Mesodermal cell (in vitro differentiated cells): Measurements from ENCODE around the gene SDK2.

Experiments
- H3K27ac ChIP-seq: 2 replicates; pipeline ENCODE4 v1.7.0; 2013; ENCODE audit warnings: mild to moderate bottlenecking, low read depth, low read length, moderate library complexity; ENCODE audit not compliant: severe bottlenecking
- H3K36me3 ChIP-seq: 2 replicates; pipeline ENCODE4 v1.7.1; 2013; ENCODE audit warnings: mild to moderate bottlenecking, low read length, moderate library complexity; ENCODE audit not compliant: control insufficient read depth, insufficient read depth
- H3K4me1 ChIP-seq: one replicate; pipeline ENCODE4 v1.7.1; 2013; ENCODE audit warnings: mild to moderate bottlenecking, low read length; ENCODE audit not compliant: insufficient read depth, control insufficient read depth, poor library complexity, severe bottlenecking
- H3K4me3 ChIP-seq: 2 replicates; pipeline ENCODE4 v1.7.0; 2013; ENCODE audit warnings: low read length, control low read depth, mild to moderate bottlenecking; ENCODE audit not compliant: insufficient read depth, poor library complexity, severe bottlenecking; ENCODE audit errors: extremely low read depth
- H3K9me3 ChIP-seq: 2 replicates; pipeline ENCODE4 v1.7.1; 2013; ENCODE audit warnings: mild to moderate bottlenecking, low read length, moderate library complexity; ENCODE audit not compliant: control insufficient read depth
- WGBS, 2 experiments: methylation state at CpG; one replicate each; pipeline ENCODE4 v1.1.5; 2013; ENCODE audit warnings: missing lambda C conversion rate in 2 of 2; ENCODE audit not compliant: insufficient coverage in 2 of 2; 5-methylcytosine and 5-hydroxymethylcytosine counted together

Gene SDK2

DNA sequence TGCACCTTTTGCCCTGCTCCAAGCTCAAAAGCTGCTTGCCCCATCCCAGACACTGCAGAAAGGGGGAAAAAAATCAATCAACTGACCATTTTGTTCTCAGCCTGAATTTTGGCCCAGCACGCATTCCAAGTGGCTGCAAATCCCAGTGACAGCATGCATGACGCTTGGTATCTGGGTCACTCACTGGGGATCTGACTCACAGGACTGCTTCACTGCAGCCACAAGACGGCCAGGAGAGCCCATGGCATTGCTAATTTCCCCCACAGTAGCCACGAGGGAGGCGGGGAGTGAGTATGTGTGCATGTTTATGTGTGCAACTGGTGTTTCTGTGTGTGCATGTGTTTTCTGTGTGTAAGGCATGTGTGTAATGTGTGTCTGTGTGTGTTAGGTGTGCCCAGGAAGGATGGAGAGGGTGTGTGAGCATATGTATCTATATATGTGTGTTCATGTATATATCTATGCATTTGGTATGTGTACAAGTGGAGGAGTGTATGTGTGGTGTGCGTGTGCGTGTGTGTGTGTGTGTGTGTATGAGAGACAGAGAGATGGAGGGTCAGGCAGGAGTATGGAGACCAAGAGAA, 33.8 kb downstream of the SDK2 start:
- Histone ChIP-seq H3K36me3 (no peaks in the 10 kb centered on the region), H3K27ac (peak overlapping the region; percentile 29), H3K4me3 (no peak overlapping the region), H3K9me3 (no peaks in the 10 kb centered on the region), H3K4me1 (peaks cover 50% of the 10 kb centered on the region)
- WGBS, 2 experiments, result 81 to 83% methylated on average over 4 to 7 of the region's 7 CpGs

- no peak overlapping the region for H3K4me3 ChIP-seq
- H3K27ac ChIP-seq, result no peak overlapping the region
- H3K9me3 ChIP-seq, result no peaks in the 10 kb centered on the region
- H3K4me1 ChIP-seq, result peaks cover 44% of the 10 kb centered on the region
- no peaks in the 10 kb centered on the region for H3K36me3 ChIP-seq
- WGBS, 2 experiments, result 87 to 91% methylated on average over 7 of the region's 7 CpGs
These were observed 34.5 kb downstream of the SDK2 start for GRCh38 chr17:73609758-73610157.

GRCh38 chr17:73609060-73609459, 35.2 kb downstream of the SDK2 start:
- no peaks in the 10 kb centered on the region for H3K9me3 ChIP-seq
- H3K27ac ChIP-seq, result no peak overlapping the region
- H3K4me3 ChIP-seq, result no peak overlapping the region
- peaks cover 42% of the 10 kb centered on the region for H3K4me1 ChIP-seq
- no peaks in the 10 kb centered on the region for H3K36me3 ChIP-seq
- 91 to 97% methylated on average over 5 of the region's 5 CpGs for WGBS, 2 experiments

GRCh38 chr17:73605444-73605843, 38.8 kb downstream of the SDK2 start:
- H3K36me3 ChIP-seq, result no peaks in the 10 kb centered on the region
- H3K27ac ChIP-seq, result no peak overlapping the region
- H3K4me1 ChIP-seq, result peaks cover 16% of the 10 kb centered on the region
- no peak overlapping the region for H3K4me3 ChIP-seq
- 95 to 99% methylated on average over 8 of the region's 8 CpGs for WGBS, 2 experiments
- no peaks in the 10 kb centered on the region for H3K9me3 ChIP-seq

DNA sequence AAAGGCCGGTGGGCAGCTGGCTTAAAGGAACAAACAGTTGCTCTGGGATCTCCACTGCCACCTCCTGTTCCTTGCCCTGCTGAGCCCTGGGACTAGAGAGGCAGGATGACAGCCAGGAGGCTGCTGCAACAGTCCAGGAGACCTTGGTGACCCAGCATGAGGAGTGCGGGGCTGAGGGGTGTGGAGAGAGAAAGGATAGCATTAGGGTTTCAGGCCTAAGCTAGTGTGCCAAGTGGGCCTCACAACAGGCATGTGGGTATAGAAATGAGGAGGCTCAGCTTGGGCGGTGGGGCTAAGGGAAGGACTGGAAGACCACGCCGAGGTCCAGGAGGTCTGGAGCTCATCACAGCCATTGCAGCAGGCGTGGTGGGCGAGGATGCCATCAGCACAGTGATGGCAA, 39.8 kb downstream of the SDK2 start:
- no peaks in the 10 kb centered on the region for H3K9me3 ChIP-seq
- 94 to 96% methylated on average over 7 of the region's 7 CpGs for WGBS, 2 experiments
- H3K36me3 ChIP-seq, result no peaks in the 10 kb centered on the region
- no peak overlapping the region for H3K27ac ChIP-seq
- H3K4me3 ChIP-seq, result no peak overlapping the region
- peaks cover 11% of the 10 kb centered on the region for H3K4me1 ChIP-seq

- H3K4me1 ChIP-seq, result peaks cover 6% of the 10 kb centered on the region
- 94 to 97% methylated on average over 14 to 16 of the region's 20 CpGs for WGBS, 2 experiments
- no peaks in the 10 kb centered on the region for H3K36me3 ChIP-seq
- no peak overlapping the region for H3K27ac ChIP-seq
- no peak overlapping the region for H3K4me3 ChIP-seq
- no peaks in the 10 kb centered on the region for H3K9me3 ChIP-seq
These were observed 40.3 kb downstream of the SDK2 start for GRCh38 chr17:73603971-73604370.

DNA sequence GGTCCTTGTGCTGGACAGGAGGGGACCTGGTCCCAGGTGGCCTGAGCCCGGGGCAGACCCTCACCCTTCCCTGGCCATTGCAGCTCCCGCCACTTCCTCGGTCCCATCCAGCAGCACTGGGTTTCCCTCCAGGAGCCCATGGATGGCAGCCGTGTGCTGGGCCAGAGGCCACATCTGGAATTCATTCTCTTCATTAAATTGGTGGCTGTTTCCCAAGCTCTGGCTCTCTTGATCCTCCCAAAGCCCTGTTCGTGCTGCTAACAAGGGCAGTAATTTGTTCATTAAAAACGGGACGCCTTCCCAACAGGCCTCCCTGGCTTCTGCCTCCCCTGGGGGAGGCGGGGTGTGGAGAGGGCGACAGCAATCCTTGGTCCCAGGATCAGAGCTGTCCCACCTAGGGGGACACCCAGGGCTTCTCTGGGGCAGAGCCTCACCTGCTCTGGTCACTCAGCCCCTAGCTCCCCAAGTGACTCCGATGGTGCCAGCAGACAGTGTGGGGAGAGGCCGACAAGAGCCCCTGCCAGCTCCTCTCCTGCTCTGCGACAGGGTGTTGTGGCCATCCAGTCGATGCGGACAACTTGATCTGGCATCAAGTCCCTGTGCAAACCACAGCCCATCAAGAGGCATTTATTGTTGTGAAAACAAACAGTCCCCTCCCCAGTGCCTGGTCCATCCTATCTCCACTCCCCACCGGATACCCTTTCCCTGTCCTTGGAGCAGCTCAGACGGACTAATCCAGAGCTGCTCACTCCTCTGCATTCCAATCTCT, 44.0 kb downstream of the SDK2 start:
- H3K4me1 ChIP-seq, result peaks cover 6% of the 10 kb centered on the region
- no peaks in the 10 kb centered on the region for H3K9me3 ChIP-seq
- WGBS, 2 experiments, result 86 to 91% methylated on average over 12 to 15 of the region's 16 CpGs

GRCh38 chr17:73599599-73599998, 44.6 kb downstream of the SDK2 start:
- Histone ChIP-seq H3K4me3 (no peak overlapping the region), H3K27ac (no peak overlapping the region), H3K36me3 (no peaks in the 10 kb centered on the region), H3K4me1 (peaks cover 6% of the 10 kb centered on the region), H3K9me3 (no peaks in the 10 kb centered on the region)
- no CpG with 5 or more reads among the region's 3 CpGs for whole genome bisulfite sequencing, 2 experiments

More for the DNA sequence above, 44.0 kb downstream of the SDK2 start:
- H3K4me3 ChIP-seq, result no peak overlapping the region
- H3K27ac ChIP-seq, result no peak overlapping the region
- H3K36me3 ChIP-seq, result no peaks in the 10 kb centered on the region

- peaks cover 6% of the 10 kb centered on the region for H3K4me1 ChIP-seq
- no peaks in the 10 kb centered on the region for H3K9me3 ChIP-seq
- 95 to 99% methylated on average over 12 to 13 of the region's 13 CpGs for WGBS, 2 experiments
- H3K27ac ChIP-seq, result no peak overlapping the region
- H3K36me3 ChIP-seq, result no peaks in the 10 kb centered on the region
- H3K4me3 ChIP-seq, result no peak overlapping the region
These were observed 46.0 kb downstream of the SDK2 start for GRCh38 chr17:73598212-73598611.

DNA sequence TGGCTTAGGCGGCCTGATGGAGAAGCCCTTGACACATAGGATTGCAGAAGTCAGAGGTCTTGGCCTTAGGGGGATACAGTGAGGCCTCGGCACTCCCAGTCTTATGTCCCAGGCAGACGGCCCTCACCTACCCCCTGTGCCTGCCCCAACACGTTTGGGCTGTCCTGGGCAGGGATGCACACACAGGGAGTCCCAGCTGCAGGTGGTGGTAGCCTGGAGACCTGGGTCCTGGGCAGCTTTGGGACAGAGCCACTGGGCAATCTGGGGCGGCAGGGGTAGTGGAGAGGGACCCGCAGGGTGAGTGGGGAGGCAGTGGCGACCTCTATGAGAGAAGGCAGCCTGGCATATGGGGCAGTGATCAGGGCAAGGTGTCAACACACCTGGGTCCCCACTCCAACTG, 48.3 kb downstream of the SDK2 start:
- Histone ChIP-seq H3K4me3 (no peak overlapping the region), H3K36me3 (no peaks in the 10 kb centered on the region), H3K9me3 (no peaks in the 10 kb centered on the region), H3K27ac (no peak overlapping the region), H3K4me1 (peaks cover 6% of the 10 kb centered on the region)
- WGBS, 2 experiments, result 67 to 84% methylated on average over 5 of the region's 7 CpGs

DNA sequence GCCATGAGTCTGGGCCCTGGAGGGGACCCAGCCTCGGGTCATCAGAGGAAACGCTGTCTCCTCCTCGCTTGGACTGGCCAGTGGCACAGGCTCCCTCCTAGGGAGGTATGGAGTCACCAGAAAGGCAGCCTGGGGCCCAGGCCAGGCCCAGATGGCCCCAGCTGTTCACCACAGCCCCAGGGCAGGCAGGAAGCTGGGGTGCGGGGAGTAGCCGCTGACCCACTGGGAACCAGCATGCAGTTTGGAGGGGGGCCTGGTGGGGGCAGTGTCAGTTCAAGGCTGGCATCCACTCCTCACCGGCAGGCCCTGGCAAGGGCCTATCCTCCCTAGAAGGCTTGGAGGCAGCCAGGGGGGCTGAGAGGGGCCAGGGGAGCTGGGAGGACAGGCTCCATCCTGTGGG, 48.8 kb downstream of the SDK2 start:
- Histone ChIP-seq H3K36me3 (no peaks in the 10 kb centered on the region), H3K27ac (no peak overlapping the region), H3K4me3 (no peak overlapping the region), H3K4me1 (peaks cover 5% of the 10 kb centered on the region), H3K9me3 (no peaks in the 10 kb centered on the region)
- WGBS, 2 experiments, result 44 to 59% methylated on average over 5 of the region's 6 CpGs
